ENCODE results near the gene IFNK. TPM values are rescaled to one million over a fixed set of nuclear protein-coding genes. Genes with fewer than 3 reads are reported as not detected.

Gene IFNK, protein sequence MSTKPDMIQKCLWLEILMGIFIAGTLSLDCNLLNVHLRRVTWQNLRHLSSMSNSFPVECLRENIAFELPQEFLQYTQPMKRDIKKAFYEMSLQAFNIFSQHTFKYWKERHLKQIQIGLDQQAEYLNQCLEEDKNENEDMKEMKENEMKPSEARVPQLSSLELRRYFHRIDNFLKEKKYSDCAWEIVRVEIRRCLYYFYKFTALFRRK
- not detected for total RNA-seq
- under 1 TPM in 1 of 6 donors, not detected in 5; 0.14 TPM for polyA plus RNA-seq (ENCODE audit: insufficient read length in 6 of 6)
- long read RNA-seq, donor 1: 0 reads
- long read RNA-seq, donor 2: 0 reads
- long read RNA-seq, donor 3: 0 reads
- long read RNA-seq, donor 4: 0 reads
- long read RNA-seq, donor 5: 0 reads
- long read RNA-seq, donor 6: 0 reads
- long read RNA-seq, donor 7: 0 reads
- long read RNA-seq, donor 8: 0 reads
- long read RNA-seq, donor 9: 0 reads
- long read RNA-seq, donor 10: 0 reads
- long read RNA-seq, donor 11: 0 reads
- long read RNA-seq, donor 12: 0 reads

DNA sequence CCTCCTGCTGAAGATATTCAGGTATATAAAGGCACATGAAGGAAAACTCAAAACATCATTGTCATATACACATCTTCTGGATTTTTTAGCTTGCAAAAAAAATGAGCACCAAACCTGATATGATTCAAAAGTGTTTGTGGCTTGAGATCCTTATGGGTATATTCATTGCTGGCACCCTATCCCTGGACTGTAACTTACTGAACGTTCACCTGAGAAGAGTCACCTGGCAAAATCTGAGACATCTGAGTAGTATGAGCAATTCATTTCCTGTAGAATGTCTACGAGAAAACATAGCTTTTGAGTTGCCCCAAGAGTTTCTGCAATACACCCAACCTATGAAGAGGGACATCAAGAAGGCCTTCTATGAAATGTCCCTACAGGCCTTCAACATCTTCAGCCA, at the start of gene IFNK:
Gene IFNK, plus strand, starts transcription at position 55 of the 400 bp plus-strand sequence. Its CDS starts 47 bp downstream, at position 102.
- no peak within 1 kb of the TSS for H3K4me3 ChIP-seq
- no peaks in the 10 kb centered on the region for H3K9me3 ChIP-seq
- ATAC-seq (no peak), DNase-seq (no peak)
- H3K36me3 ChIP-seq: no peaks in the 10 kb centered on the region
- H3K27me3 ChIP-seq: peaks cover 0 to 18% of the 10 kb centered on the region in 2 donors
- H3K27ac ChIP-seq: no peak within 1 kb of the TSS
- TF ChIP-seq, protein P1, sequence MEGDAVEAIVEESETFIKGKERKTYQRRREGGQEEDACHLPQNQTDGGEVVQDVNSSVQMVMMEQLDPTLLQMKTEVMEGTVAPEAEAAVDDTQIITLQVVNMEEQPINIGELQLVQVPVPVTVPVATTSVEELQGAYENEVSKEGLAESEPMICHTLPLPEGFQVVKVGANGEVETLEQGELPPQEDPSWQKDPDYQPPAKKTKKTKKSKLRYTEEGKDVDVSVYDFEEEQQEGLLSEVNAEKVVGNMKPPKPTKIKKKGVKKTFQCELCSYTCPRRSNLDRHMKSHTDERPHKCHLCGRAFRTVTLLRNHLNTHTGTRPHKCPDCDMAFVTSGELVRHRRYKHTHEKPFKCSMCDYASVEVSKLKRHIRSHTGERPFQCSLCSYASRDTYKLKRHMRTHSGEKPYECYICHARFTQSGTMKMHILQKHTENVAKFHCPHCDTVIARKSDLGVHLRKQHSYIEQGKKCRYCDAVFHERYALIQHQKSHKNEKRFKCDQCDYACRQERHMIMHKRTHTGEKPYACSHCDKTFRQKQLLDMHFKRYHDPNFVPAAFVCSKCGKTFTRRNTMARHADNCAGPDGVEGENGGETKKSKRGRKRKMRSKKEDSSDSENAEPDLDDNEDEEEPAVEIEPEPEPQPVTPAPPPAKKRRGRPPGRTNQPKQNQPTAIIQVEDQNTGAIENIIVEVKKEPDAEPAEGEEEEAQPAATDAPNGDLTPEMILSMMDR (IDR thresholded peaks at IDR 0.05): no peak
- H3K4me1 ChIP-seq: peaks cover 0 to 17% of the 10 kb centered on the region in 2 donors
- intact Hi-C loops (cut with DNase I): no loop called here

DNA sequence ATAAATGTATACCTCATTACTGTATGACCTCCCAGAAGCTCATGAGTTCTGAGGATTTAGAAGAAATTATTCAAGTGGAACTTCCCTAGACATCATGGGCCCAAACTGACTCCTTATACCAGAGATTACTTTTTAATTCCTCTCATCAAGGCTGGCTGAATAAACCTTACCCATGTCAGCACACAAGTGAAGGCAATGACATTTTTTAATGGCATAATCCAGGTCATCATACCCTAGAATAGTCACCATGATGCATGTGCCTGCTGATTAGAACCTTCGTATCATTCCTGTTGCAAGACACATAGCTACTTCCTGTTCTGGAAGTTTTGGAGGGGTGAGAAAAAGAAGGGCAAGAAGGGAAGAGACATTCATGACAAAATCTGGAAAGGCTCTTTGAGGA, 49.8 kb upstream of the IFNK start:
- ATAC-seq: no peak
- Histone ChIP-seq H3K27me3 (no peaks in the 10 kb centered on the region), H3K9me3 (peaks cover 0 to 5% of the 10 kb centered on the region in 2 donors), H3K27ac (no peak overlapping the region), H3K36me3 (no peaks in the 10 kb centered on the region), H3K4me1 (peaks cover 4 to 11% of the 10 kb centered on the region in 2 donors), H3K4me3 (no peak overlapping the region)
- TF ChIP-seq, protein P1 (IDR thresholded peaks at IDR 0.05): no peak
- intact Hi-C loops (cut with DNase I): no loop called here
- DNase-seq: no peak

DNA sequence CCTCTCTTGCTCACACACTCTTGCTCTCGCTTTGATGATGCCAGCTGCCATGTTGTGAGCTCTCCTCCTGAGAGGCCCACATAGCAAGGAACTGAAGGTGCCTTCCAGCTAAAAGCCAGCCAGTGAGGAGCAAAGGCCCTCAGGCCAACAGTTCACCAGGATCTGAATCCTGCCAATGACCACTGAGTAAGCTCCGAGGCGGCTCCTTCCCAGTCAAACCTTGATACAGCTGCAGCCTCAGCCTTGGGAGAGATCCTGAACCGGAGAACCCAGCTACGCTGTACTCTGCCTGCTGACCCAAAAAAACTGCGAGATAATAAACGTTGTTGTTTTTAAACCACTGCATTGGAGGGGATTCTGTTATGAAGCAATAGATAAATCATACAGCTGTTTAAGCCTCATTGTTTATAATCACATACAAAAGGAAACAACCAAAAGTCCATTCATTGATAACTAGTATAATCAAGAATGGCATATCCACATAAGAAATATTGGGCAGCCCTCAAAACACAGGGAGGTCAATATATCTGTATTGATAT, 49.0 kb upstream of the IFNK start:
- ATAC-seq (no peak), DNase-seq (peak in 1 of 4 donors; percentile 47)
- no peaks in the 10 kb centered on the region for H3K36me3 ChIP-seq
- H3K9me3 ChIP-seq: peaks cover 0 to 5% of the 10 kb centered on the region in 2 donors
- H3K4me3 ChIP-seq: no peak overlapping the region
- H3K27me3 ChIP-seq: no peaks in the 10 kb centered on the region
- intact Hi-C loops (cut with DNase I): no loop called here
- H3K4me1 ChIP-seq: peaks cover 4 to 11% of the 10 kb centered on the region in 2 donors
- no peak overlapping the region for H3K27ac ChIP-seq
- TF ChIP-seq, protein P1 (IDR thresholded peaks at IDR 0.05): no peak

DNA sequence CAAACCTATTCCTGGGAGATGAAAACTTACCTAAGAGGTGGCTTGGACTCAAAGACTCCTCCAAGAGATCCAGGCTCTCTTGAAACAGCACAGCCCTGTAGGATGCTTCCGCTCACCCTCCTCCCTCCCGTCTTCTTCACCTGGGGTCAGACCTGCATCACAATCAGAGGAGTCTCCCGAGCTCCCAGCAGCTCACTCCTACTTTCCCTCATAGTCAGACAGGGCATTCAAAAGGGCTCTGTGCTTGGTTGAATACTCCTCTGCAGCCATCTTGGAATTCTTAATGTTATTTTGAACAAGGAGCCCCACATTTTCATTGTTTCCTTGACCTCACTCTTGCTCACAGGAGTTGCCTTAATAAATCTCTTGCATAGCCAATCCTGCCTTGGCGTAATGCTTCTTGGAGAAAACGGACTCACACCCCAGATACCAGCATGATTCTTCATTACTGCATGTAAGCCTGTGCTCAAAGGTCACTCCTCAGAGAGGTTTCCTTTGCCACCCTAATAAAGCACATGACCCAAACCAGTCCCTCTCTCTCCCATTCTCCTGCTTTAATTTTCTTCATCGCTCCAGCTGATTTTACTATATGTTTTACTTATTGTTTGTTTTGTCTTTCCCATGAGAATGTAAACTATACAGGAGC, 47.1 kb upstream of the IFNK start:
- no peak for DNase-seq
- H3K27me3 ChIP-seq: no peaks in the 10 kb centered on the region
- H3K4me3 ChIP-seq: no peak overlapping the region
- H3K27ac ChIP-seq: no peak overlapping the region
- H3K9me3 ChIP-seq: peaks cover 0 to 5% of the 10 kb centered on the region in 2 donors
- TF ChIP-seq, protein P1 (IDR thresholded peaks at IDR 0.05): no peak
- H3K4me1 ChIP-seq: peaks cover 0 to 4% of the 10 kb centered on the region in 2 donors
- no peaks in the 10 kb centered on the region for H3K36me3 ChIP-seq
- no peak for ATAC-seq
- intact Hi-C loops (cut with DNase I): no loop called here

DNA sequence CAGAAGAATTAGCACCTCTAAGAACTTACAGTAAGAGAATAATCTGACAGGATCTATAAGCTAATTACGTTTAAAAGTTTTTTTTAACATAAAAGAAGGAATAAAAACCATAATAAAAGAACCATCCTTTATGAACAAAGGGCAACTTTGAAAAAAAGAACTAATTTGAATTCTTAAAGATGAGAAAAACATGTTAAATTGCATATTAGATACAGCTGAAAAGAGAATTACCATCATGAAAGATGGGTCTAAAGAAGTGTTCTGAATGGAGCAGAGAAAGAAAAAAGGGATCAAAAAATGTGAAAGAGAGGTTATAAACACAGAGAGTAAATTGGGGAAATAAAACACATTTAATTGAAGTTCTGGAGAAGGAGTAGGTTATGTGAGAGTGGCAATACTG, 45.8 kb upstream of the IFNK start:
- Histone ChIP-seq H3K4me1 (peaks cover 0 to 4% of the 10 kb centered on the region in 2 donors), H3K27ac (no peak overlapping the region), H3K9me3 (peaks cover 0 to 5% of the 10 kb centered on the region in 2 donors), H3K36me3 (no peaks in the 10 kb centered on the region), H3K4me3 (no peak overlapping the region), H3K27me3 (no peaks in the 10 kb centered on the region)
- intact Hi-C loops (cut with DNase I): no loop called here
- ATAC-seq (no peak), DNase-seq (no peak)
- TF ChIP-seq, protein P1 (IDR thresholded peaks at IDR 0.05): no peak

Measured in left lung (tissue), 14 donors.